HFFc6 (cell line): ENCODE data around the gene FARP1. TPM values are rescaled to one million over a fixed set of nuclear protein-coding genes. Genes with fewer than 3 reads are reported as not detected.
A peak's percentile ranks its signal among the peaks of the same experiment; 100 is the strongest.

ENCODE experiments used
- DNase-seq: peaks from one replicate; pipeline ENCODE4 v3.0.0-alpha.2; 2018
- H3K27ac Mint-ChIP-seq: 2 replicates; pipeline ENCODE4 v1.8.0; 2020; ENCODE audit warnings: mild to moderate bottlenecking, mixed read lengths
- H3K27me3 Mint-ChIP-seq: 2 replicates; pipeline ENCODE4 v1.8.0; 2021; ENCODE audit warnings: mild to moderate bottlenecking, moderate library complexity, mixed read lengths; ENCODE audit not compliant: insufficient read depth
- H3K36me3 Mint-ChIP-seq: 2 replicates; pipeline ENCODE4 v1.8.0; 2021; ENCODE audit warnings: low read depth, mixed read lengths
- H3K4me1 Mint-ChIP-seq: 2 replicates; pipeline ENCODE4 v1.8.0; 2020; ENCODE audit warnings: low read depth, mixed read lengths
- H3K4me3 Mint-ChIP-seq: 2 replicates; pipeline ENCODE4 v1.8.0; 2020; ENCODE audit warnings: mild to moderate bottlenecking, moderate library complexity, mixed read lengths
- H3K9me3 Mint-ChIP-seq: 2 replicates; pipeline ENCODE4 v1.8.0; 2020; ENCODE audit warnings: mild to moderate bottlenecking, mixed read lengths
- total RNA-seq, 6 experiments: library from RNA; stranded (reverse); fragmentation: NEBNext Ultra II Directional; extraction: Animal tissue kit (Norgen Biotek cat#: 25700); gene quantifications; 2 replicates in 1 of 6; 3 replicates in 5 of 6; pipeline ENCODE4 v1.2.3, GENCODE V29; 2021
- TF ChIP-seq, protein P1 (sequence below): fragments of 200-600 bp; sonication (generic); IDR thresholded peaks from 2 replicates; pipeline ENCODE4 v1.5.0; 2021; ENCODE audit warnings: antibody characterized with exemption, mild to moderate bottlenecking

Gene FARP1
- total RNA-seq, 6 experiments from 2014 or later, result 140 to 181 (median 150) TPM

- Mint-ChIP-seq H3K27ac (peak overlapping the region; percentile 11), H3K9me3 (no peaks in the 10 kb centered on the region), H3K4me1 (peaks cover 81% of the 10 kb centered on the region), H3K27me3 (peaks cover 6% of the 10 kb centered on the region; the same call in 1 of the 2 replicates), H3K4me3 (no peak overlapping the region), H3K36me3 (peaks cover 22% of the 10 kb centered on the region)
- TF ChIP-seq, protein P1, sequence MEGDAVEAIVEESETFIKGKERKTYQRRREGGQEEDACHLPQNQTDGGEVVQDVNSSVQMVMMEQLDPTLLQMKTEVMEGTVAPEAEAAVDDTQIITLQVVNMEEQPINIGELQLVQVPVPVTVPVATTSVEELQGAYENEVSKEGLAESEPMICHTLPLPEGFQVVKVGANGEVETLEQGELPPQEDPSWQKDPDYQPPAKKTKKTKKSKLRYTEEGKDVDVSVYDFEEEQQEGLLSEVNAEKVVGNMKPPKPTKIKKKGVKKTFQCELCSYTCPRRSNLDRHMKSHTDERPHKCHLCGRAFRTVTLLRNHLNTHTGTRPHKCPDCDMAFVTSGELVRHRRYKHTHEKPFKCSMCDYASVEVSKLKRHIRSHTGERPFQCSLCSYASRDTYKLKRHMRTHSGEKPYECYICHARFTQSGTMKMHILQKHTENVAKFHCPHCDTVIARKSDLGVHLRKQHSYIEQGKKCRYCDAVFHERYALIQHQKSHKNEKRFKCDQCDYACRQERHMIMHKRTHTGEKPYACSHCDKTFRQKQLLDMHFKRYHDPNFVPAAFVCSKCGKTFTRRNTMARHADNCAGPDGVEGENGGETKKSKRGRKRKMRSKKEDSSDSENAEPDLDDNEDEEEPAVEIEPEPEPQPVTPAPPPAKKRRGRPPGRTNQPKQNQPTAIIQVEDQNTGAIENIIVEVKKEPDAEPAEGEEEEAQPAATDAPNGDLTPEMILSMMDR, result no peak
- DNase-seq, result no peak
Measured at GRCh38 chr13:98493042-98493712, 350.3 kb downstream of the FARP1 start.

- TF ChIP-seq, protein P1, result no peak
- Mint-ChIP-seq H3K9me3 (no peaks in the 10 kb centered on the region), H3K4me1 (peaks cover 72% of the 10 kb centered on the region), H3K27ac (peak overlapping the region; percentile 45; the same call in 1 of the 2 replicates), H3K4me3 (no peak overlapping the region), H3K36me3 (peaks cover 23% of the 10 kb centered on the region), H3K27me3 (peaks cover 3% of the 10 kb centered on the region; the same call in 1 of the 2 replicates)
- DNase-seq, result no peak
Measured at GRCh38 chr13:98494769-98495168, 351.9 kb downstream of the FARP1 start.

DNA sequence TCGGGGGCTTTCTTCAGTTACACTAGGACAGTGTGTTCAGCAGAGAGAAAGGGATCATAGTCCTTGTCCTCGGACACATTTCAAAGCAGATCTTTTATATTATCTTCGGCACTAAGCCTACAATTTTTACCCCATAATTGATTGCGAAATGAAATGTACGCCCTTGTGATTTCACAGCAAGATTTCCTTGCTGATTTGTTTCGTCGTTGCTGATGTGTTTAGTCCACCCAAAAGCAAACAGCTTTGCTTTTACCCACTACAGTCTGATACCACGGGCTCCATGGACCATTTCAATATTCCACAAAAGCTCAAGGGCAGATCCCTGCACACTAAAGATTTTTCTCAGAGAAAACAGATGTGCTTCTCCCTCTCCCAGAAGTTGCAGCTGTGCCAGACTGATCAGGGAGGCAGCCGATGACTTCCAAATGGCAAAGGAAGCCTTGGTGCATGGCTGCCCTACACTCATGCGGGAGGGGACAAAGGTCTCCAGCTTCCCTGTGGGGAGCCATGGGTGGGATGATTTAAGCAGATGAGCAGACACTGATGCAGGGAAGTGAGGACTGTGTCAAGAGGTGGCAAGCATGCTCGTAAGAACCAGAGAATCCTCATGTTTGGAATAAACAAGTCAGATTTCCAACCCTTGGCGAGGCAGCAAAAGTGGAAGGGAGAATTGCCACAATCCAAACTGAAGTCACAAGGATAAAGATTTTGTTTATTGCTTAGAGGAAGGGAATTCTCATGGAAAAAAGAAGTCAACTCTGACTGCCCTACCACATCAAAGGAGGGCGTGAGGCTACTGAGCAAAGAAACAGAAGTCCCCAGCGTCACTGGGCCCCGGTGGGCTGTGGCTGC, 353.0 kb downstream of the FARP1 start:
- Mint-ChIP-seq H3K27me3 (no peaks in the 10 kb centered on the region), H3K36me3 (peaks cover 23% of the 10 kb centered on the region), H3K4me3 (peak overlapping the region; percentile 41), H3K27ac (peak overlapping the region; percentile 82), H3K9me3 (no peaks in the 10 kb centered on the region), H3K4me1 (peaks cover 75% of the 10 kb centered on the region)
- TF ChIP-seq, protein P1, result no peak
- no peak for DNase-seq

DNA sequence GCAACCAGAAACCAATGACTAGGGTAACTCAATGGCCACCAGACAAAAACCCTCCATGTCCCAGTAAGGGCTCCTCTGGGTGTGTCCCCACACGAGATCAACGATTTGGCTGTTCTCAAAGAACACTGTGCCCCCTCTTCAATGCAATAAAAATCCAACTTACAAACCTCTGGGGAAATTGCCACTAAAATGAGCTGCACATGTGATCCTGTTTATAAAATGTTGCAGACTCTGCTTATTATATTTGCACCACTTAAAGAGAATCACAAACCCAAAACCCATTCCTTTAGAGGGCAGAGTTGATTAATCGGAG, 353.5 kb downstream of the FARP1 start:
- Mint-ChIP-seq H3K27me3 (no peaks in the 10 kb centered on the region), H3K4me3 (no peak overlapping the region), H3K36me3 (peaks cover 23% of the 10 kb centered on the region), H3K27ac (peak overlapping the region; percentile 82; the same call in 1 of the 2 replicates), H3K4me1 (peaks cover 70% of the 10 kb centered on the region), H3K9me3 (no peaks in the 10 kb centered on the region)
- DNase-seq, result no peak
- TF ChIP-seq, protein P1, result no peak

- Mint-ChIP-seq H3K9me3 (no peaks in the 10 kb centered on the region), H3K4me3 (no peak overlapping the region), H3K4me1 (peaks cover 67% of the 10 kb centered on the region), H3K27me3 (no peaks in the 10 kb centered on the region), H3K27ac (0 out of 2 replicates have a peak overlapping the region, but pooled peaks have one; percentile 19), H3K36me3 (peaks cover 23% of the 10 kb centered on the region)
- TF ChIP-seq, protein P1, result no peak
- DNase-seq, result no peak
Measured at GRCh38 chr13:98496966-98497365, 354.1 kb downstream of the FARP1 start.
